SK-N-SH treated with all-trans-retinoic acid at 6 μM for 48 hours (cell line): Measurements from ENCODE around the gene TNNI3.

Experiments used
- CREB5 ChIP-seq: fragments of 250-450 bp; sonication (Bioruptor Pico); IDR thresholded peaks from 2 replicates; pipeline ENCODE4 v1.5.1; 2020; ENCODE audit warnings: low read depth, mild to moderate bottlenecking, moderate library complexity
- CSDC2 ChIP-seq: fragments of 250-450 bp; sonication (Bioruptor Pico); IDR thresholded peaks from 2 replicates; pipeline ENCODE4 v1.5.0; 2020; ENCODE audit warnings: mild to moderate bottlenecking, moderate library complexity
- GLIS3 ChIP-seq: fragments of 250-450 bp; sonication (Bioruptor Pico); IDR thresholded peaks from 2 replicates; pipeline ENCODE4 v1.5.0; 2020; ENCODE audit warnings: mild to moderate bottlenecking, moderate library complexity

- TF ChIP-seq CSDC2 (CRISPR knock-in tag): no peak
- TF ChIP-seq GLIS3: no peak
- no peak for TF ChIP-seq CREB5
These were observed 15.2 kb upstream of the TNNI3 start for GRCh38 chr19:55172741-55173140.
